HepG2 (cell line): ENCODE results near the gene CMIP. TPM values are rescaled to one million over a fixed set of nuclear protein-coding genes. Genes with fewer than 3 reads are reported as not detected.
A peak's percentile ranks its signal among the peaks of the same experiment; 100 is the strongest.

Source experiments
- ATAC-seq: fragments of 200-7000 bp; cut with Tn5 transposase; 3 replicates; pipeline ENCODE4 v1.9.1; 2020; ENCODE audit warnings: mild to moderate bottlenecking, moderate library complexity
- BruUV-seq: library from RNA; stranded (reverse); fragments of 400-500 nt; replicated peaks from 2 replicates; lab custom pipeline; 2021; lab: Mats Ljungman, UMichigan
- CTCF ChIA-PET: fragments of 300-600 bp; formaldehyde crosslinking; extraction: SDS; loops from one replicate; lab custom pipeline; 2021; ENCODE audit warnings: low total read pairs, inconsistent platforms, low intra/inter-chr PET ratio; lab: Yijun Ruan, JAX
- POLR2A ChIA-PET: fragments of 350-600 bp; sonication (Branson Sonifier 250); formaldehyde crosslinking; loops from one replicate; lab custom pipeline; 2020; ENCODE audit warnings: antibody characterized with exemption, inconsistent platforms; lab: Yijun Ruan, JAX
- DNase-seq: peaks from one replicate; pipeline ENCODE4 v3.0.0-alpha.2; 2015; ENCODE audit warnings: low spot score
- FAIRE-seq: peaks from 3 replicates; lab custom pipeline; 2011; peaks lifted over from hg19 to GRCh38; lab: Jason Lieb, UNC
- H2AFZ ChIP-seq: one replicate; pipeline ENCODE4 v1.6.1; 2011; ENCODE audit warnings: low read length, inconsistent platforms
- H3K27ac ChIP-seq: fragments of 300-600 bp; 3 replicates; pipeline ENCODE4 v1.8.0; 2011; ENCODE audit warnings: mixed run types, mild to moderate bottlenecking, mixed read lengths, low read length, inconsistent platforms; ENCODE audit not compliant: insufficient read depth; ENCODE audit errors: extremely low read length
- H3K27me3 ChIP-seq, 2 experiments: fragments of 200-600 bp in 1 of 2; 2 replicates in 1 of 2; 3 replicates in 1 of 2; pipeline versions ENCODE4 v1.6.0 to v1.8.0; 2011; ENCODE audit warnings: low read length in 2 of 2, mild to moderate bottlenecking in 2 of 2, moderate library complexity in 2 of 2, inconsistent platforms in 1 of 2; ENCODE audit not compliant: insufficient read depth in 2 of 2, control insufficient read depth in 1 of 2
- H3K36me3 ChIP-seq, 2 experiments: fragments of 200-600 bp in 1 of 2; replicated peaks in 1 of 2; 2 replicates in 1 of 2; 3 replicates in 1 of 2; pipeline versions ENCODE4 v1.5.1 to v1.8.0; 2011; ENCODE audit warnings: low read length in 2 of 2, inconsistent platforms in 1 of 2; ENCODE audit not compliant: insufficient read depth in 2 of 2, control insufficient read depth in 1 of 2
- H3K4me1 ChIP-seq: 2 replicates; pipeline ENCODE4 v1.5.1; 2012; ENCODE audit warnings: low read length, inconsistent platforms; ENCODE audit not compliant: insufficient read depth
- H3K4me2 ChIP-seq: 2 replicates; pipeline ENCODE4 v1.6.0; 2011; ENCODE audit warnings: low read depth, low read length, inconsistent platforms
- H3K4me3 ChIP-seq, 3 experiments: fragments of 200-600 bp in 1 of 3; sonication (generic), shearing (Covaris generic) in 1 of 3; replicated peaks in 1 of 3; 2 replicates each; pipeline ENCODE4 v1.5.1; 2011 to 2016; ENCODE audit warnings: low read length in 3 of 3, inconsistent platforms in 2 of 3, low read depth in 2 of 3, mild to moderate bottlenecking in 2 of 3, control low read depth in 1 of 3, mixed read lengths in 1 of 3; ENCODE audit not compliant: insufficient read depth in 1 of 3
- H3K79me2 ChIP-seq: one replicate; pipeline ENCODE4 v1.6.1; 2011; ENCODE audit warnings: low read length, inconsistent platforms; ENCODE audit not compliant: insufficient read depth
- H3K9ac ChIP-seq: 2 replicates; pipeline ENCODE4 v1.6.0; 2011; ENCODE audit warnings: mild to moderate bottlenecking, low read depth, low read length, inconsistent platforms; ENCODE audit not compliant: insufficient read depth
- H3K9me3 ChIP-seq: 2 replicates; pipeline ENCODE4 v1.5.1; 2012; ENCODE audit warnings: mild to moderate bottlenecking, low read length
- H4K20me1 ChIP-seq: 2 replicates; pipeline ENCODE4 v1.6.0; 2011; ENCODE audit warnings: inconsistent platforms, mild to moderate bottlenecking, low read length, moderate library complexity; ENCODE audit not compliant: insufficient read depth
- ATF7 ChIP-seq, 2 experiments: fragments of 450-650 bp in 1 of 2; sonication (generic) in 1 of 2; formaldehyde crosslinking in 1 of 2; IDR thresholded peaks; 2 replicates each; pipeline versions ENCODE4 v1.4.0 to v1.6.1; 2016 to 2020; ENCODE audit warnings: antibody characterized with exemption in 1 of 2, mild to moderate bottlenecking in 1 of 2, missing genetic modification reagents in 1 of 2
- CEBPB ChIP-seq: IDR thresholded peaks from 2 replicates; pipeline ENCODE4 v1.6.1; 2011; ENCODE audit warnings: low read depth, low read length, improper control_type of control experiment, borderline replicate concordance
- EED ChIP-seq: sonication (generic); formaldehyde crosslinking; IDR thresholded peaks from 2 replicates; pipeline ENCODE4 v1.5.0; 2020; ENCODE audit warnings: mild to moderate bottlenecking, missing genetic modification reagents
- FOXO4 ChIP-seq: sonication (generic); formaldehyde crosslinking; conservative IDR thresholded peaks from 2 replicates; pipeline ENCODE4 v1.8.1; 2023; ENCODE audit warnings: missing genetic modification reagents
- GATAD1 ChIP-seq: IDR thresholded peaks from 2 replicates; pipeline ENCODE4 v1.6.1; 2016; ENCODE audit warnings: missing genetic modification reagents, missing compliant biosample characterization
- JUNB ChIP-seq: sonication (generic); formaldehyde crosslinking; IDR thresholded peaks from 2 replicates; pipeline ENCODE4 v1.8.0; 2022; ENCODE audit warnings: missing genetic modification reagents, mild to moderate bottlenecking, borderline replicate concordance
- LBX2 ChIP-seq: sonication (generic); formaldehyde crosslinking; IDR thresholded peaks from 2 replicates; pipeline ENCODE4 v1.5.0; 2020; ENCODE audit warnings: missing genetic modification reagents, mild to moderate bottlenecking, borderline replicate concordance
- PTBP1 ChIP-seq: fragments of 200-400 bp; formaldehyde crosslinking; IDR thresholded peaks from 2 replicates; pipeline ENCODE4 v1.6.1; 2018; ENCODE audit warnings: low read length, low read depth; ENCODE audit not compliant: poor library complexity, severe bottlenecking
- RARG ChIP-seq: sonication (generic); formaldehyde crosslinking; IDR thresholded peaks from 2 replicates; pipeline ENCODE4 v1.4.0; 2020; ENCODE audit warnings: low read depth, mild to moderate bottlenecking, missing genetic modification reagents
- SNAPC5 ChIP-seq: sonication (generic); formaldehyde crosslinking; IDR thresholded peaks from 2 replicates; pipeline ENCODE4 v1.8.1; 2023; ENCODE audit warnings: mild to moderate bottlenecking, missing genetic modification reagents, borderline replicate concordance
- THAP11 ChIP-seq: IDR thresholded peaks from 2 replicates; pipeline ENCODE4 v1.6.1; 2016; ENCODE audit warnings: missing biosample characterization, missing genetic modification reagents
- THAP7 ChIP-seq: sonication (generic); formaldehyde crosslinking; IDR thresholded peaks from 2 replicates; pipeline ENCODE4 v1.8.1; 2023; ENCODE audit warnings: mild to moderate bottlenecking, missing genetic modification reagents
- TOE1 ChIP-seq: sonication (generic); formaldehyde crosslinking; IDR thresholded peaks from 2 replicates; pipeline ENCODE4 v1.4.0; 2020; ENCODE audit warnings: mild to moderate bottlenecking, missing genetic modification reagents
- TSC22D2 ChIP-seq: sonication (generic); formaldehyde crosslinking; IDR thresholded peaks from 2 replicates; pipeline ENCODE4 v1.5.1; 2020; ENCODE audit warnings: missing genetic modification reagents, mild to moderate bottlenecking, borderline replicate concordance
- ZFP37 ChIP-seq: sonication (generic); formaldehyde crosslinking; IDR thresholded peaks from 2 replicates; pipeline ENCODE4 v1.4.0; 2020; ENCODE audit warnings: missing genetic modification reagents, borderline replicate concordance
- ZMYM4 ChIP-seq: sonication (generic); formaldehyde crosslinking; IDR thresholded peaks from 2 replicates; pipeline ENCODE4 v1.8.1; 2023; ENCODE audit warnings: mild to moderate bottlenecking, missing genetic modification reagents
- ZNF24 ChIP-seq: fragments of 450-650 bp; IDR thresholded peaks from 2 replicates; pipeline ENCODE4 v1.6.1; 2017; ENCODE audit warnings: antibody characterized with exemption, mild to moderate bottlenecking
- ZNF317 ChIP-seq: sonication (generic); formaldehyde crosslinking; IDR thresholded peaks from 2 replicates; pipeline ENCODE4 v1.5.0; 2020; ENCODE audit warnings: mild to moderate bottlenecking, missing genetic modification reagents
- ZNF629 ChIP-seq: sonication (generic); formaldehyde crosslinking; conservative IDR thresholded peaks from 2 replicates; pipeline ENCODE4 v1.5.0; 2020; ENCODE audit warnings: missing genetic modification reagents
- WGBS: methylation state at CpG from one replicate; pipeline ENCODE4 v1.1.6; 2017; ENCODE audit warnings: low lambda C conversion rate; 5-methylcytosine and 5-hydroxymethylcytosine counted together
- in situ Hi-C: cut with HindIII; loops from 2 replicates; pipeline ENCODE4 v1.10.0; 2017; ENCODE audit warnings: low pct_unique_long_range_greater_than_20kb; ENCODE audit not compliant: extremely low pct_ligation_motif_present
- intact Hi-C: fragments of 100-400 bp; cut with micrococcal nuclease; formaldehyde crosslinking; loops from one replicate; pipeline ENCODE4 v1.10.0; 2022; ENCODE audit not compliant: unreplicated experiment
- polyA plus RNA-seq, 8 experiments: library from polyadenylated mRNA; depleted of rRNA in 3 of 8; stranded (reverse) in 7 of 8; unstranded in 1 of 8; fragments of >200 nt; fragmentation: Illumina TruSeq in 4 of 8; extraction: Trizol in 4 of 8; gene quantifications; 2 replicates each; pipeline versions ENCODE4 v1.2.1 to v1.2.3, GENCODE V29; 2011 to 2016; ENCODE audit warnings: low read depth in 4 of 8, missing spikeins in 1 of 8, mixed read lengths in 1 of 8; ENCODE audit not compliant: insufficient read depth in 1 of 8
- total RNA-seq, 5 experiments: library from RNA; depleted of rRNA; stranded (reverse); fragments of >200 nt; fragmentation: Illumina TruSeq; extraction: Trizol; gene quantifications; 2 replicates each; pipeline ENCODE4 v1.2.3, GENCODE V29; 2016; ENCODE audit warnings: low read depth in 1 of 5

CMIP gene
- total and polyA plus RNA-seq, 2 of the 13 experiments (the other 11 are each of a cell fraction or from before 2014, with no cell fraction given) = 10.9 to 18.1 TPM

GRCh38 chr16:81464279-81464678 lies 19.7 kb downstream of the CMIP start:
- no peak overlapping the region for H3K4me3 ChIP-seq
- no peak overlapping the region for H3K27ac ChIP-seq
- no peak overlapping the region for H3K9ac ChIP-seq
- H3K27me3 ChIP-seq = no peaks in the 10 kb centered on the region
- CTCF ChIA-PET = no interaction called here
- ATAC-seq (no peak), FAIRE-seq (no peak)
- BruUV-seq = no TSS peak
- WGBS = 96% methylated on average over 5 of the region's 5 CpGs
- no peaks in the 10 kb centered on the region for H3K9me3 ChIP-seq
- H4K20me1 ChIP-seq = peaks cover 99% of the 10 kb centered on the region
- in situ Hi-C loops = no loop called here
- POLR2A ChIA-PET = interaction anchor here (0.9 to 4.0 kb wide), 2 partner anchors 9 to 12 kb away, joined by 3 to 15 read pairs; no protein-coding TSS in a partner anchor
- H2AFZ ChIP-seq = no peak overlapping the region
- H3K4me2 ChIP-seq = no peak overlapping the region
- intact Hi-C loops = no loop called here
- TF ChIP-seq ATF7 (IDR thresholded peaks at IDR 0.05) (peak; percentile 50; the same call in 1 of the 2 replicates), ATF7 (CRISPR knock-in tag; IDR thresholded peaks at IDR 0.05) (no peak), TSC22D2 (CRISPR knock-in tag) (no peak), JUNB (CRISPR knock-in tag) (no peak), GATAD1 (CRISPR knock-in tag) (no peak), ZNF24 (peak; percentile 94), RARG (no peak), TOE1 (CRISPR knock-in tag) (no peak), CEBPB (0 out of 2 replicates have a peak, but pooled peaks have one; percentile 16), PTBP1 (no peak), THAP7 (CRISPR knock-in tag) (no peak), LBX2 (CRISPR knock-in tag) (no peak), ZMYM4 (CRISPR knock-in tag) (no peak), FOXO4 (no peak), ZFP37 (no peak), ZNF317 (CRISPR knock-in tag) (no peak), SNAPC5 (no peak), ZNF629 (CRISPR knock-in tag) (no peak), EED (CRISPR knock-in tag) (no peak), THAP11 (CRISPR knock-in tag) (no peak)
- TF ChIP-seq, all 625 proteins: peak for 3
- Histone ChIP-seq H3K79me2 (peaks cover 100% of the 10 kb centered on the region), H3K36me3 (peaks cover 8 to 55% of the 10 kb centered on the region in 2 experiments), H3K4me1 (peaks cover 100% of the 10 kb centered on the region)
- no peak for DNase-seq
